Motor neuron (in vitro differentiated cells): ENCODE measurements around the gene MAN2A1. TPM values are rescaled to one million over a fixed set of nuclear protein-coding genes. Genes with fewer than 3 reads are reported as not detected.

Experiments used
- ATAC-seq, 8 experiments: fragments of 200-7000 bp; cut with Tn5 transposase; replicated peaks in 6 of 8; 2 replicates each; pipeline ENCODE4 v1.8.0; 2021; ENCODE audit warnings: mild to moderate bottlenecking in 8 of 8, moderate library complexity in 8 of 8
- H3K27ac ChIP-seq, 2 donors: fragments of 250-450 bp; sonication (Bioruptor Pico); 2 replicates each; pipeline ENCODE4 v1.9.0; 2021; ENCODE audit warnings: antibody characterized with exemption in 2 of 2, mild to moderate bottlenecking in 2 of 2, moderate library complexity in 1 of 2
- H3K4me1 ChIP-seq, 2 donors: fragments of 250-450 bp; sonication (Bioruptor Pico); replicated peaks in 1 of 2; 2 replicates each; pipeline ENCODE4 v1.6.1; 2021; ENCODE audit warnings: antibody characterized with exemption in 2 of 2, mild to moderate bottlenecking in 2 of 2, moderate library complexity in 1 of 2
- H3K4me3 ChIP-seq, 5 donors: fragments of 250-450 bp; sonication (Bioruptor Pico); 2 replicates each; pipeline ENCODE4 v1.9.0; 2021; ENCODE audit warnings: antibody characterized with exemption in 5 of 5, mild to moderate bottlenecking in 5 of 5, moderate library complexity in 4 of 5
- WGBS, 10 experiments: fragments of 450-650 bp; shearing (Covaris generic); methylation state at CpG; one replicate each; pipeline ENCODE4 v1.0.0; 2022; 5-methylcytosine and 5-hydroxymethylcytosine counted together
- in situ Hi-C, 9 experiments: fragments of 400-800 bp; cut with MboI; loops; one replicate each; pipeline ENCODE4 v1.15.0; 2021; ENCODE audit warnings: low sequenced_read_pairs in 9 of 9, low pct_unique_long_range_greater_than_20kb in 2 of 9; ENCODE audit not compliant: unreplicated experiment in 9 of 9
- total RNA-seq, 8 experiments: library from RNA; unstranded; fragments of 300-600 nt; gene quantifications; 2 replicates each; pipeline versions ENCODE4 v1.2.3 to v1.2.4, GENCODE V29; 2022

The MAN2A1 gene
- total RNA-seq, 8 experiments from 2014 or later = 9.1 to 59.7 (median 15.5) TPM

DNA sequence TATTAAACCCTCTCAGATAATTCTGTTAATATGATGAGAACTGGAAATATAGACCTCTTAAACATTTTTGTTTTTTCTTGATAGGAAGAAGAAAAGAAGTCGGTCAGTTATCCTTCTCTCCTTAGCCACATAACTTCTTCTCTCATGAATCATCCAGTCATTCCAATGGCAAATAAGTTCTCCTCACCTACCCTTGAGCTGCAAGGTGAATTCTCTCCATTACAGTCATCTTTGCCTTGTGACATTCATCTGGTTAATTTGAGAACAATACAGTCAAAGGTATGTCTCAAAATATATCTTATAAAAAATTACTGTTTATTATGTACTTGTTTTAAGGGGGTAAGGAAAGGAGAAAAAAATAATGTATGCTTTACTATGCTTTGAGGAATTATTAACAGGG is 165.3 kb downstream of the MAN2A1 start:
- in situ Hi-C loops = loop anchor here in 1 of 9 experiments (25.0 kb wide), 1 partner anchor 168 kb away; the partner anchor contains the start of gene MAN2A1
- Histone ChIP-seq H3K4me1 (no peaks in the 10 kb centered on the region), H3K27ac (no peak overlapping the region), H3K4me3 (no peak overlapping the region)
- 60 to 100% (median 94%) methylated on average over 1 of the region's 1 CpG; no CpG with 5 or more reads in 2 of the 10 experiments for WGBS, 10 experiments
- no peak for ATAC-seq

DNA sequence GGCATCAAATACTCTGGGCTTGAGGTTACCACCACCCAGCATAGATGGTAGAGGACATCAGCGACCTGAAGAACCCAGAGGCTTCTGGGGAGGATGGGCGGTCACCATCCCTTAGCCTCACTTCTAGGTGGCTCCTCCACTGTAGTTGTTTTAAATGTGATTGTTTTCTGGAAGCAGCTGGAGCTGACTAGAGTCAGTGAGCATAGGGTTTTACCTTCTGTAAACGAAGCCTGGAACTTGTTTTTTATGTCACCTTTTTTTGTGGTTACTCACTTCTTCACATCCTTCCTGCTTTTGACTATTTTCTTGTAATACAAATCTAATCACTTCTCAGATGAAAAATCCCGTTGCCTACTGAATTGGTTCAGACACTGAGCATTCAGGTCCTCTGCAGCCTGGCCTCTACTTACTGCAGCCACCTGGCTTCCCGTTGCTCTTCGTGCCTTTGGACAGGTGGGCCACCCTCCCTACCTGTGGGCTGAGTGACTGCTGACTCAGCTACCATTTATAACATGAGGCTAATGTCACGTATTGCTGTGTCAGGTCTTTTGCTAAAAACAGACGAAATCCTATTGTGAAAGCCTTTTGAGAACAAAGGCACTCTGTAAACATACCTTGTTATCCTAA is 167.8 kb downstream of the MAN2A1 start:
- Histone ChIP-seq H3K4me3 (no peak overlapping the region), H3K4me1 (no peaks in the 10 kb centered on the region), H3K27ac (no peak overlapping the region)
- in situ Hi-C loops = loop anchor here in 1 of 9 experiments (25.0 kb wide), 1 partner anchor 170 kb away; the partner anchor contains the start of gene MAN2A1
- ATAC-seq = no peak
- WGBS, 10 experiments = 83 to 100% (median 91%) methylated on average over 3 to 7 of the region's 8 CpGs; no CpG with 5 or more reads in 1 of the 10 experiments

DNA sequence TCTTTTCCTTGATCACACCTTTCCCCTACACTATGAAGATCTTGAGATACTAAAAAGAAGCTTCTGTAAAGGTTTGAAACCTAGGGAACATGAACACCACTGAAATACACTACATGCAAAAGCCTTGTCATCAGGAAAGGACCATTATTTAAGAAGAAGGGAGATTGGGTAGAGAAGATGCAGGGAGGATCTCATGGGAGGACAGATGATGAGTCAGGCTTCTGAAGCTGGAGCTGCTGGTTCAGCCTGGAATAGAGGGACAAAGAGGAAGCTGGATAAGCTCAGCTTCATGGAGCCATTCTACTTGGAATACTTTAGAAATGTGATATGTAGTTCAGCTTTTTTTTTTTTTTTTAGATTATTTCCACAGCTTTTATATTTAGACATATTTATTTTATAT is 169.8 kb downstream of the MAN2A1 start:
- Histone ChIP-seq H3K4me1 (no peaks in the 10 kb centered on the region), H3K4me3 (no peak overlapping the region), H3K27ac (no peak overlapping the region)
- ATAC-seq = peak in 1 of 8 experiments; percentile 52
- in situ Hi-C loops = loop anchor here in 1 of 9 experiments (25.0 kb wide), 1 partner anchor 172 kb away; the partner anchor contains the start of gene MAN2A1

DNA sequence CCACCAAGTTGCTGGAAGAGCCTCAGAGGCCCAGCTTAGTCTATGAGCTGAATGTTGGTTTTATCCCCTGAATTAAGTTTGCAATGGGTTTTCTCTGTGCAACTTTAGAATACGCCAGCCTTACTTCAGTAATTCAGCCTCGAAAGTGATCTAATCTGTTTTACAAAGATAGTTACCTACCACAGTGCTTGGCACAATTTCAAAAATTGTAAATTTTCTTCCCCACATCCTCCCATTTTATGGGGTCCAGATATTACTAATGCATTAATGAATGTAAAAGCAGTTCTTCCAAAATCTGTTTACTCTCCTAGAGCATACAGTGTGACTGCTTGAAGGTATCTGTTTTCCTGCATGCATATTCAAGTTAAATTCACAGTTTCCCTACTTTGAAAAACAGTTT is 172.6 kb downstream of the MAN2A1 start:
- 45 to 100% (median 95%) methylated on average over 1 to 2 of the region's 2 CpGs; no CpG with 5 or more reads in 3 of the 10 experiments for WGBS, 10 experiments
- in situ Hi-C loops = loop anchor here in 1 of 9 experiments (25.0 kb wide), 1 partner anchor 175 kb away; the partner anchor contains the start of gene MAN2A1
- no peak overlapping the region for H3K27ac ChIP-seq
- H3K4me3 ChIP-seq = no peak overlapping the region
- ATAC-seq = no peak
- H3K4me1 ChIP-seq = peaks cover 0 to 9% of the 10 kb centered on the region in 2 donors

DNA sequence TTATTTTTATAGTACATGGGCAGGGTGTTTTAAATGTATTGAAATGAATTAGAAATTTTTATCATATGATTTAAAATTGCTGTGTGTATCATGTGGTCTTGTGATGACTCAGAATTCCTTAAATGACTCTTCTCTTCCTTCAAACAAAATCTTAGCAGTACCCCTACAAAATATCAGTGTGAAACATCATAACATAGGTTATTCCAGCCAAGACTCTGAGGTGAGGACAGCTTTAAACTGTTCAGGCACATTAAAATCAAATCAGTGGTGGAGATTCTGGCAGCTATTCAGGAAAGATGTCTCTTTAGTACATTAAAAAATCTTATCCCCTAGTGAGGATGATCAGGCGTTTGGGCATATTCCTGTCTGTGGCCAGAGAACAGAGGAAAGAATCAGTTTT is 174.0 kb downstream of the MAN2A1 start:
- H3K27ac ChIP-seq = no peak overlapping the region
- H3K4me3 ChIP-seq = no peak overlapping the region
- peaks cover 0 to 9% of the 10 kb centered on the region in 2 donors for H3K4me1 ChIP-seq
- in situ Hi-C loops = loop anchor here in 1 of 9 experiments (25.0 kb wide), 1 partner anchor 176 kb away; the partner anchor contains the start of gene MAN2A1
- WGBS, 10 experiments = 36 to 100% (median 100%) methylated on average over 1 of the region's 1 CpG; no CpG with 5 or more reads in 3 of the 10 experiments
- ATAC-seq = no peak

DNA sequence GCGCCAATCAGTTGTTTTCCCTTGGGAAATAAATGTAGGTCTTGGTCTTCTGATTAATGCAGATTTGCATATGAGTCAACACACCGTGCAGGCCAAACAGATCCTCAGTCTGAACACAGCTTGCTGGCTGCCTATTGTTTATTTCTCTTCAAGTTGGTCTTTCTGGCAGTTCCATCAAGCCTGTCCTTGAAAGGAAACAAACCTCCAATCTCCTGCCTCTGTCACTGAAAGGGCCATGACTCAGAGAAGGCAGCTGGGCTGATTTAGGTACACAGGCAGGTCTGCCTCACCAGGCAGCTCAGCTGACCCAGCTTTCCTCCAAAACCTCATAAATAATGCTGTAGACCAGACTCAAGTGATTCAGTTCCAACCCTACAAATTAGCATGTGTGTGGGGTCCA is 175.9 kb downstream of the MAN2A1 start:
- in situ Hi-C loops = loop anchor here in 1 of 9 experiments (25.0 kb wide), 1 partner anchor 178 kb away; the partner anchor contains the start of gene MAN2A1
- peak; percentile 80 to 96 (median 94) for ATAC-seq

DNA sequence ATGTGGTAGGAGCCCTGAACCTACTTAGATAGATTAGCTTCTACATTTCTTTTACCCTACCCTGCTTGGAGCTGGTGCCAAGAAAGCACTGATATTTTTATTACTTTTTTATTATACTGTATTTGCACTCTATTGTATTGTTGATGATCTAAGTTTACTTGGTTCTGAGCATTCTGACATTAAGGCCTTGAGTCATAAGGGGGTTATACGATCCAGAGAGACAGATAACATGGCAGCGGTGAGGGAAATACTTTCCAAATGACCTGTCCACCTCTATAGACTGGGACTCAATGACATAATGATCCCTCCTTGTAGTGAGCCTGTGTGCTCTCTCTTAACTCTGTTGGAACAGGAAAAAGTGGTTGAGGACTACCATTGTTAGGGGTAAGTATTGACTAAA is 176.3 kb downstream of the MAN2A1 start:
- peak in 6 of 8 experiments; percentile 8 to 43 (median 38) for ATAC-seq
- in situ Hi-C loops = loop anchor here in 1 of 9 experiments (25.0 kb wide), 1 partner anchor 179 kb away; the partner anchor contains the start of gene MAN2A1
- 57 to 90% (median 80%) methylated on average over 1 to 2 of the region's 2 CpGs; no CpG with 5 or more reads in 3 of the 10 experiments for WGBS, 10 experiments
- H3K4me3 ChIP-seq = no peak overlapping the region
- no peak overlapping the region for H3K27ac ChIP-seq
- H3K4me1 ChIP-seq = peaks cover 0 to 9% of the 10 kb centered on the region in 2 donors

More for the DNA sequence above, 175.9 kb downstream of the MAN2A1 start:
- Histone ChIP-seq H3K4me1 (peaks cover 0 to 9% of the 10 kb centered on the region in 2 donors), H3K27ac (no peak overlapping the region), H3K4me3 (no peak overlapping the region)
- WGBS, 10 experiments = 20 to 80% (median 49%) methylated on average over 1 to 2 of the region's 2 CpGs; no CpG with 5 or more reads in 5 of the 10 experiments

DNA sequence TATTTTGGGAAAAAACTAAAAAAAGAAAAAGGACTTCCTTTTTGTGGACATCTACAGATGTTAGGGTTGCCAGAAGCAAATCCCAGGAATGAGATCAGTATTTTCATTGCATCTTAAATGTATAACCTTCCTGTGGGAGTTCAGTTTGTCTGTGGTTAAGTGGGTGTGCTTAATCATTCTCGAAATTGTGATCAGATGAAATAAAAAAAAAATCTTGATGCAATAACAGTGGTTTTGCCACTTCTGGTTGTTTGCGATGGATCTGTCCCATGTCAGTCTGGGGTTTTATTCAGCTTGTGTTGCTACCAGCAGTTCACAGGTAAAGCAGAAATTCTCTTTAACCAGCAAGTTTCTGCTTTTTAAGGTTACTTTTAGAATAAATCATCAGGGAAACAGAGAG is 179.0 kb downstream of the MAN2A1 start:
- H3K4me1 ChIP-seq = peaks cover 0 to 9% of the 10 kb centered on the region in 2 donors
- H3K27ac ChIP-seq = no peak overlapping the region
- H3K4me3 ChIP-seq = no peak overlapping the region
- no peak for ATAC-seq
- in situ Hi-C loops = loop anchor here in 1 of 9 experiments (25.0 kb wide), 1 partner anchor 181 kb away; the partner anchor contains the start of gene MAN2A1
- WGBS, 10 experiments = 17 to 100% (median 82%) methylated on average over 1 to 2 of the region's 2 CpGs; no CpG with 5 or more reads in 2 of the 10 experiments

DNA sequence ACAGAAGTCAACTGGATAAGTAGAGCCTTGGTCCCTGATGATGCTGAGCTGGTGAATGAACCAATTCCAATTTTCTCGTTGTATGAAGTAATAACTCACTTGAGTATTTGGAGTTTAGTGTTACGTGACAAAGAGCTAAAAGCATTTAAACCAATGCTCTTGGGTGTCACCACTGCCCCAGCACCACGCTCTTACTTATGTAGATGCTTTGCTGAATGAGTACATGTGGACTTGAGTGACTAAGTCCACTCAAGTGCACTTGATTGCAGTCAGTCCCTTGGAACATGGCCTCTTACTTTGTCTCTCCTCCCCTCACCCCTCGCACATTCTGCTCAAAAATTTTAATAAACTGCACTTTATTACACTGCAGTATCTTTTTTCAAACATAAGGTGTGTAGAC is 184.0 kb downstream of the MAN2A1 start:
- Histone ChIP-seq H3K4me1 (no peaks in the 10 kb centered on the region), H3K27ac (no peak overlapping the region), H3K4me3 (no peak overlapping the region)
- WGBS, 10 experiments = 40 to 100% (median 93%) methylated on average over 1 to 4 of the region's 4 CpGs; no CpG with 5 or more reads in 2 of the 10 experiments
- in situ Hi-C loops = loop anchor here in 1 of 9 experiments (25.0 kb wide), 1 partner anchor 186 kb away; the partner anchor contains the start of gene MAN2A1
- no peak for ATAC-seq

DNA sequence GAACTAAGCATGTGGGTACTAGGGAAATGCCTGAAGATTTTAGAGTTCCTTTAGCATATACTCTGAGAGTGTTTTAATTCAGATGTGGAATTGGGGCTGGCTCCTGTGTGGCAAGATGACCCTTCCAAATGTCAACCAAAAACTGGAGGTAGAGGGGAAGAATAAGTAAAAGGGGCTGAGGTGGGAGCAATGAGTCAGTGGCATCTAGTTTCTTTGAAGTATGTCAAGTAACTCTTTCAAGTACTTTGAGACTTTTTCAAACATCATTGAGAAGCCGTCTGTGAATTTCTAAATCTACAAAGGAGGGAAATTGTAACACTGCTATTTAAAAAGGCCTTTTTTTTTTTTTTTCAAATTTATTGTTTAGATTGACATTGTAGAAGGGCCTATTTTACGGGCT is 184.4 kb downstream of the MAN2A1 start:
- Histone ChIP-seq H3K27ac (no peak overlapping the region), H3K4me1 (no peaks in the 10 kb centered on the region), H3K4me3 (no peak overlapping the region)
- 60 to 100% (median 93%) methylated on average over 1 to 2 of the region's 2 CpGs; no CpG with 5 or more reads in 3 of the 10 experiments for WGBS, 10 experiments
- no peak for ATAC-seq
- in situ Hi-C loops = loop anchor here in 1 of 9 experiments (25.0 kb wide), 1 partner anchor 187 kb away; the partner anchor contains the start of gene MAN2A1

DNA sequence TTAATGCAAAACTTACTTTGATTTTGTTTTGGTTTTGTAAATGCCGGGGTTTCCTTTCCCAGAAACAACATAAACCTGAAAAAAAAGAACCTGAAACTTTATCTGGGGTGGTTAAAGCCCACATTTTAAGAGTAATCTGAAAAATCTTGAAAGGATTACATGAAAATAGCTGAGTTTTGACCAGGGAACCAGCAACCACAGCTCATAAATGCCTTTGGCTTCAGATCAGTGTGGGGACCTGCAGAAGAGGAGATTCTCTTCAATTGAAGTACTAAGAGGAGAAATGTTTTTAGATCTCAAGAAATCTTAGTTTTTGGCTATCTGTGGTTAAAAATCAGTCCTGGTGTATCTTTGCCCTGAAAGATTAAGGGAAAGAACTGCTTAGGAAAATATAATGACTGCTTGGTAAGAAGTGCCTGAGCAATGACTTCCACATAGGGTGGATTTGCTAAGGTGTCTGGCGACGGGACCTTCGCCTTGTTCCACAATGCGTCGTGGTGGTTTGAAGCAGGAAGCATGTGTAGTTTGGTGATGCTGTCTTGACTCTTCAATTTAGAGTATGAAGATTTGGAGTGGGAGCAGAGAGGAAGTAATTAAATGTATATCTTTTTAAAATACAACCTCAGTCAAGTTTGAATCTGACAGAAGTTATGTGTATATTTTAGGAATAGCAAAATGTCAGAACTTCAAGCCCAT is 186.5 kb downstream of the MAN2A1 start:
- no peak for ATAC-seq
- no peaks in the 10 kb centered on the region for H3K4me1 ChIP-seq
- H3K27ac ChIP-seq = no peak overlapping the region
- WGBS, 10 experiments = 89 to 100% (median 95%) methylated on average over 1 to 6 of the region's 6 CpGs
- in situ Hi-C loops = no loop called here
- no peak overlapping the region for H3K4me3 ChIP-seq

DNA sequence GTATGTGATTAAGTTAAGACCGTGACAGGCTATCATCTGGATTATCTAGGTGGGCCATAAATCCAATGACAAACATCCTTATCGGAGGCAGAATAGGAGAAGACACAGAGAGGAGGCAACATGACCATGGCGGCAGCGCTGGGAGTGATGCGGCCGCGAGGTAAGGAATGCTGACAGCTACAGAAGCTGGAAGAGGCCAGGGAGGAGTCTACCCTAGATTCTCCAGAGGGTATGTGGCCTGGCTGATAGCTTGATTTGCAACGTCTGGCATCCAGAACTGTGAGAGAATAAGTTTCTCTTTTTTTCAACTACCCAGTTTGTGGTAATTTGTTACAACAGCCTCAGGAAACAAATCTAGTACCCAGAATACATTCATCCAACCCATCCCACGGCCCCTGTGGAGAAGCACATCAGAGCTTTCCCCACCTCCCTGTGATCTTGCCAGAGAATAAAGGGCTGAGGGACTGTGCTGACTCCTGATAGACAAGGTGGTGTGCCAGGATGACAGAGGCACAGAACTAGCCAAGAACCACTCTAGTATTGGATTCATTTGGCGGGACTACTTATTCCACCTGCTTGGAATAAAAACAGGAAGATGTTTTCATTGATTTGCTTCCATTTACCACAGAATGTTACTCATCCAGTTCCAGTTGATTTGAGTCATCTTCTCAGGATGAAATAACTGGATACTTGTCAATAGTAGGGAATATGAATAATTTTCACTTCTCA is 187.4 kb downstream of the MAN2A1 start:
- Histone ChIP-seq H3K4me1 (no peaks in the 10 kb centered on the region), H3K4me3 (no peak overlapping the region), H3K27ac (no peak overlapping the region)
- no peak for ATAC-seq
- 20 to 100% (median 83%) methylated on average over 1 to 7 of the region's 10 CpGs for WGBS, 10 experiments
- in situ Hi-C loops = no loop called here
